PFSK-1 (cell line): Measurements from ENCODE around the gene CEP295NL.

Experiments used
- POLR2AphosphoS5 ChIP-seq: IDR thresholded peaks from 2 replicates; pipeline ENCODE4 v1.6.1; 2012; ENCODE audit warnings: low read depth, mild to moderate bottlenecking, control low read depth, low read length, moderate library complexity
- REST ChIP-seq, 2 experiments: IDR thresholded peaks; 2 replicates each; pipeline versions ENCODE4 v1.6.1 to v1.8.0; 2011 to 2012; ENCODE audit warnings: low read depth in 2 of 2, low read length in 2 of 2, control low read depth in 1 of 2, inconsistent platforms in 1 of 2, mild to moderate bottlenecking in 1 of 2, moderate library complexity in 1 of 2; ENCODE audit not compliant: insufficient read depth in 1 of 2

- no peak for TF ChIP-seq REST (IDR thresholded peaks at IDR 0.05; ENCODE audit: insufficient read depth in 1 of 2, low read depth in 2 of 2, low read length in 2 of 2)
- 0 out of 2 replicates have a peak, but pooled peaks have one; percentile 51 for TF ChIP-seq POLR2AphosphoS5
These were observed 31.1 kb upstream of the CEP295NL start for GRCh38 chr17:78933959-78934568.
